DND-41 (cell line): ENCODE measurements around the gene ZKSCAN8.

Source experiments
- ATAC-seq: fragments of 200-7000 bp; cut with Tn5 transposase; 3 replicates; pipeline ENCODE4 v1.9.1; 2021; ENCODE audit warnings: low read depth; ENCODE audit not compliant: insufficient read depth
- DNase-seq: peaks from one replicate; pipeline ENCODE4 v3.0.0-alpha.2; 2020
- H2AFZ ChIP-seq: 2 replicates; pipeline ENCODE4 v1.6.0; 2012; ENCODE audit warnings: low read depth, low read length
- H3K27ac ChIP-seq: 2 replicates; pipeline ENCODE4 v1.5.1; 2012; ENCODE audit warnings: low read length, inconsistent platforms
- H3K27me3 ChIP-seq: fragments of 200-600 bp; sonication (generic); 2 replicates; pipeline ENCODE4 v1.6.0; 2012; ENCODE audit warnings: low read length, mild to moderate bottlenecking, inconsistent platforms; ENCODE audit not compliant: insufficient read depth, poor library complexity
- H3K36me3 ChIP-seq: 2 replicates; pipeline ENCODE4 v1.5.1; 2012; ENCODE audit warnings: low read length, inconsistent platforms; ENCODE audit not compliant: insufficient read depth
- H3K4me1 ChIP-seq: 2 replicates; pipeline ENCODE4 v1.5.1; 2012; ENCODE audit warnings: mild to moderate bottlenecking, low read length; ENCODE audit not compliant: insufficient read depth
- H3K4me2 ChIP-seq: 2 replicates; pipeline ENCODE4 v1.6.0; 2012; ENCODE audit warnings: mild to moderate bottlenecking, moderate library complexity, low read length, inconsistent platforms; ENCODE audit not compliant: insufficient read depth
- H3K4me3 ChIP-seq, 2 experiments: fragments of 200-600 bp in 1 of 2; shearing (Covaris generic) in 1 of 2; 2 replicates each; pipeline ENCODE4 v1.5.1; 2012 to 2016; ENCODE audit warnings: inconsistent platforms in 2 of 2, low read length in 2 of 2, mild to moderate bottlenecking in 2 of 2, low read depth in 1 of 2, moderate library complexity in 1 of 2
- H3K79me2 ChIP-seq: 2 replicates; pipeline ENCODE4 v1.6.0; 2012; ENCODE audit warnings: low read length, inconsistent platforms; ENCODE audit not compliant: insufficient read depth
- H3K9ac ChIP-seq: 2 replicates; pipeline ENCODE4 v1.6.0; 2012; ENCODE audit warnings: low read depth, mild to moderate bottlenecking, inconsistent platforms, low read length, moderate library complexity
- H3K9me3 ChIP-seq: 2 replicates; pipeline ENCODE4 v1.5.1; 2012; ENCODE audit warnings: low read length, moderate library complexity, mild to moderate bottlenecking, inconsistent platforms; ENCODE audit not compliant: insufficient read depth, severe bottlenecking
- H4K20me1 ChIP-seq: 2 replicates; pipeline ENCODE4 v1.6.0; 2012; ENCODE audit warnings: low read length; ENCODE audit not compliant: insufficient read depth
- EZH2 ChIP-seq: IDR thresholded peaks from 3 replicates; pipeline ENCODE4 v1.6.1; 2012; ENCODE audit warnings: borderline replicate concordance, low read depth, mild to moderate bottlenecking, moderate library complexity, low read length, inconsistent platforms; ENCODE audit not compliant: severe bottlenecking
- TF ChIP-seq, protein P1 (sequence below): IDR thresholded peaks from 2 replicates; pipeline ENCODE4 v1.5.1; 2012; ENCODE audit warnings: borderline replicate concordance, low read length, moderate library complexity, mild to moderate bottlenecking; ENCODE audit not compliant: poor library complexity, severe bottlenecking; ENCODE audit errors: extremely low read depth

The ZKSCAN8 gene

DNA sequence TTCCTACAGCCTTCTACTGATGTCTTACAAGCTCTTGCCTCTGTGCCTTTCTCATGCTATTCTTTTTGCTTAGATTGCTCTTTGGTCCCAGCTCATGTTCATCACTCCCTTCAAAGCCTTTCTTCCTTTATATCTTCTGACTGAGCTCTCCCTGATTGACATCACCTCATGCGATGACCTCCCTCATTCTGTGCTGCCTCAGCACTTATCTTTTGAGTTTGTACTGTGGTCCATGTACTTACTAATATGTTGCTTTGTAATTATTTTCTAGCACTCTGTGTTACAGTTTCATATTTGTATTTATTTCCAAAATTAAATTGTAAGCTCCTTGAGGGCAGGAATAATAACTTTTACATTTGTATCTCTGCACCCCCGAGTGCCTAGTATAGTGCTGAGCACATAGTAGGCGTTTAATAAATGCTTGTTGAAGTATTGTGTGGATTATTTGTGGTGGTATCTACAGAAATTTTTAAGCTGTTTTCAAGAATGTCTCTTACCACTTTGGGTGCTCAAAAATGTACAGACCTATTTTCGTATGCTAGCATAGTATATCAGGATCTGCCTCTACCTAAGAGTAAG lies 17.4 kb downstream of the ZKSCAN8 start:
- DNase-seq = no peak
- no peaks in the 10 kb centered on the region for H3K79me2 ChIP-seq
- H3K9me3 ChIP-seq = no peaks in the 10 kb centered on the region
- no peak overlapping the region for H2AFZ ChIP-seq
- no peak overlapping the region for H3K4me3 ChIP-seq
- ATAC-seq = no peak
- no peaks in the 10 kb centered on the region for H4K20me1 ChIP-seq
- peaks cover 21% of the 10 kb centered on the region for H3K36me3 ChIP-seq
- H3K27me3 ChIP-seq = no peaks in the 10 kb centered on the region
- TF ChIP-seq EZH2 = no peak
- TF ChIP-seq, protein P1, sequence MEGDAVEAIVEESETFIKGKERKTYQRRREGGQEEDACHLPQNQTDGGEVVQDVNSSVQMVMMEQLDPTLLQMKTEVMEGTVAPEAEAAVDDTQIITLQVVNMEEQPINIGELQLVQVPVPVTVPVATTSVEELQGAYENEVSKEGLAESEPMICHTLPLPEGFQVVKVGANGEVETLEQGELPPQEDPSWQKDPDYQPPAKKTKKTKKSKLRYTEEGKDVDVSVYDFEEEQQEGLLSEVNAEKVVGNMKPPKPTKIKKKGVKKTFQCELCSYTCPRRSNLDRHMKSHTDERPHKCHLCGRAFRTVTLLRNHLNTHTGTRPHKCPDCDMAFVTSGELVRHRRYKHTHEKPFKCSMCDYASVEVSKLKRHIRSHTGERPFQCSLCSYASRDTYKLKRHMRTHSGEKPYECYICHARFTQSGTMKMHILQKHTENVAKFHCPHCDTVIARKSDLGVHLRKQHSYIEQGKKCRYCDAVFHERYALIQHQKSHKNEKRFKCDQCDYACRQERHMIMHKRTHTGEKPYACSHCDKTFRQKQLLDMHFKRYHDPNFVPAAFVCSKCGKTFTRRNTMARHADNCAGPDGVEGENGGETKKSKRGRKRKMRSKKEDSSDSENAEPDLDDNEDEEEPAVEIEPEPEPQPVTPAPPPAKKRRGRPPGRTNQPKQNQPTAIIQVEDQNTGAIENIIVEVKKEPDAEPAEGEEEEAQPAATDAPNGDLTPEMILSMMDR = no peak
- no peak overlapping the region for H3K4me2 ChIP-seq
- no peak overlapping the region for H3K9ac ChIP-seq
- H3K4me1 ChIP-seq = peaks cover 19% of the 10 kb centered on the region
- H3K27ac ChIP-seq = no peak overlapping the region

DNA sequence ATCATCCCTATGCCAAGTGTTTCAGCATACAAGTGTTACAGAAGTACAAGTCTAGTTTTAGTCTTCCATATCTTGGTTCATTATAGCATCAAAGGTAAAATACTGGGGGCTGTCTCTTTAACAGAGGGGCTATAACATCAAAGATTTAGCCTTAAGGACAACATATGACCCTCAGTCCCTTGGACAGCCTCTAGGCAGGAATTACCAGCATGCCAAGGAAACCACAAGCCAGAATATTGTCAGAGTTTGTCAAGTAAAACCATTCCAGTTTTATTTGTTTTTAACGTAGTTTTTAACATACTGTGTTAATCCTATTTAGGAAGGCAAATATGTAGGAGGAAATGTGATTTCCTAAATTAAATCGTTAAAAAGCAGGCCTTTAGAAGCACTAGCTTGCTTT lies 18.6 kb downstream of the ZKSCAN8 start:
- no peak for ATAC-seq
- no peak overlapping the region for H3K9ac ChIP-seq
- no peak overlapping the region for H3K4me3 ChIP-seq
- no peak overlapping the region for H3K4me2 ChIP-seq
- H3K4me1 ChIP-seq = peaks cover 19% of the 10 kb centered on the region
- no peaks in the 10 kb centered on the region for H3K9me3 ChIP-seq
- no peak overlapping the region for H3K27ac ChIP-seq
- H2AFZ ChIP-seq = no peak overlapping the region
- H3K79me2 ChIP-seq = no peaks in the 10 kb centered on the region
- H4K20me1 ChIP-seq = no peaks in the 10 kb centered on the region
- TF ChIP-seq EZH2 = no peak
- TF ChIP-seq, protein P1 = no peak
- DNase-seq = no peak
- H3K27me3 ChIP-seq = no peaks in the 10 kb centered on the region
- peaks cover 10% of the 10 kb centered on the region for H3K36me3 ChIP-seq

DNA sequence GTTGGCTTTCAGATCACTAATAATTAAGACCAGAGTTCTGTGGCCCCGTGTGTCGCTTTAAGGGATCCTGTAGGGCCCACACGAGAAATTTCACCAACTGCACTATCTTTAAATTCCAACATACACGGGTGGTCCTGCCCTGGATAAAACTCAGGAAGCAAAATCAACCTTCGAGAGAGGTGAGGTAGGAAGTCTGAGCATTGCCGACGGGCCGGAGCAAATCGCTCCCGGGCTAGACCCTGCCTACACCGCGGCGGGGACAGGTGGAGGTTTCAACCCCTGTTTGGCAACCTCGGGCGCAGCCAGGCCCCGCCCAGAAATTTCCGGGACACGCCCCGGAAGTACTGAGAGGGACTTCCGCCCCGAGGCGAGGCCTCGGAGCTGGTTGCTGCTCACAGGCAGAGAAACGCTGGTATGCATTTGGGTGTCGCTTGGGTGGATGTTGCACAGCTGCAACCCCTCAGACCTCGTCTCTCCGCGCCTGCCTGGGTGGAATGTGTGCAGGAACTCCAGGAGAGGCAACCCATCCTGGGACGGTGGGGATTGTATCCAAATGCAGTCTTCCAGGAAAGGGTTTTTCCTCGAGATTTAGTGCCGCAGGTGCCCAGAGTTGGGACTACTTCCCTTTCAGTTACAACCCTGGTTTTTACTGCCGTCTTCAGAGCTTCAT lies 19.9 kb downstream of the ZKSCAN8 start:
- no peaks in the 10 kb centered on the region for H3K9me3 ChIP-seq
- ATAC-seq (peak; percentile 97), DNase-seq (peak; percentile 86)
- peak overlapping the region; percentile 86 for H3K27ac ChIP-seq
- H3K27me3 ChIP-seq = no peaks in the 10 kb centered on the region
- no peaks in the 10 kb centered on the region; the same call in 1 of the 2 replicates for H3K36me3 ChIP-seq
- peaks cover 19% of the 10 kb centered on the region for H3K4me1 ChIP-seq
- H2AFZ ChIP-seq = peak overlapping the region; percentile 90
- TF ChIP-seq EZH2 = no peak
- TF ChIP-seq, protein P1 = no peak
- peak overlapping the region; percentile 29 to 80; a peak in 3 of 4 replicates for H3K4me3 ChIP-seq
- peak overlapping the region; percentile 74 for H3K4me2 ChIP-seq
- no peaks in the 10 kb centered on the region for H4K20me1 ChIP-seq
- peak overlapping the region; percentile 65 for H3K9ac ChIP-seq
- H3K79me2 ChIP-seq = no peaks in the 10 kb centered on the region
